Neural progenitor cell (in vitro differentiated cells): Measurements from ENCODE around the gene SEC14L1. TPM values are rescaled to one million over a fixed set of nuclear protein-coding genes. Genes with fewer than 3 reads are reported as not detected.

Experiments used
- DNase-seq: peaks from one replicate; pipeline ENCODE4 v3.0.0-alpha.2; 2016; ENCODE audit warnings: low spot score
- H2AFZ ChIP-seq: fragments of 200-600 bp; sonication (generic); replicated peaks from 2 replicates; pipeline ENCODE4 v1.6.1; 2016; ENCODE audit warnings: antibody characterized with exemption
- H3F3A ChIP-seq: fragments of 200-600 bp; sonication (generic); 2 replicates; pipeline ENCODE4 v1.6.1; 2016; ENCODE audit warnings: antibody characterized with exemption, low read depth
- H3K27ac ChIP-seq: fragments of 200-600 bp; sonication (generic); 2 replicates; pipeline ENCODE4 v1.5.1; 2016; ENCODE audit warnings: mild to moderate bottlenecking
- H3K27me3 ChIP-seq: fragments of 200-600 bp; sonication (generic); 2 replicates; pipeline ENCODE4 v1.6.1; 2016; ENCODE audit warnings: mild to moderate bottlenecking, moderate library complexity
- H3K36me3 ChIP-seq: fragments of 200-600 bp; sonication (generic); 2 replicates; pipeline ENCODE4 v1.5.1; 2016
- H3K4me1 ChIP-seq: fragments of 200-600 bp; sonication (generic); 2 replicates; pipeline ENCODE4 v1.6.1; 2016; ENCODE audit warnings: mixed run types
- H3K4me2 ChIP-seq: fragments of 200-600 bp; sonication (generic); 2 replicates; pipeline ENCODE4 v1.6.1; 2016
- H3K4me3 ChIP-seq: fragments of 200-600 bp; sonication (generic); 2 replicates; pipeline ENCODE4 v1.5.1; 2016
- H3K79me2 ChIP-seq: fragments of 200-600 bp; sonication (generic); 2 replicates; pipeline ENCODE4 v1.6.1; 2016; ENCODE audit warnings: low read depth
- H3K9ac ChIP-seq: fragments of 200-600 bp; sonication (generic); 2 replicates; pipeline ENCODE4 v1.6.1; 2016
- H3K9me3 ChIP-seq: fragments of 200-600 bp; sonication (generic); 2 replicates; pipeline ENCODE4 v1.5.1; 2016; ENCODE audit warnings: low read depth
- H4K20me1 ChIP-seq: fragments of 200-600 bp; sonication (generic); 2 replicates; pipeline ENCODE4 v1.6.1; 2016; ENCODE audit warnings: low read depth
- H3K27ac Mint-ChIP-seq: 3 replicates; pipeline ENCODE4 v1.8.0; 2021; ENCODE audit warnings: mixed read lengths
- H3K27me3 Mint-ChIP-seq: 2 replicates; pipeline ENCODE4 v1.8.0; 2022; ENCODE audit warnings: low read depth, mild to moderate bottlenecking, inconsistent platforms, moderate library complexity, mixed read lengths; ENCODE audit not compliant: insufficient read depth
- H3K36me3 Mint-ChIP-seq: 3 replicates; pipeline ENCODE4 v1.8.0; 2021; ENCODE audit warnings: mixed read lengths
- H3K4me1 Mint-ChIP-seq: 3 replicates; pipeline ENCODE4 v1.8.0; 2021; ENCODE audit warnings: mixed read lengths
- H3K4me3 Mint-ChIP-seq: 3 replicates; pipeline ENCODE4 v1.8.0; 2021; ENCODE audit warnings: mild to moderate bottlenecking, moderate library complexity, mixed read lengths
- H3K9me3 Mint-ChIP-seq: 3 replicates; pipeline ENCODE4 v1.8.0; 2020; ENCODE audit warnings: mixed read lengths
- EZH2 ChIP-seq: fragments of 200-600 bp; sonication (generic); IDR thresholded peaks from 2 replicates; pipeline ENCODE4 v1.6.1; 2017; ENCODE audit warnings: antibody characterized with exemption, mild to moderate bottlenecking, moderate library complexity
- EZH2phosphoT487 ChIP-seq: fragments of 200-600 bp; sonication (generic); IDR thresholded peaks from 2 replicates; pipeline ENCODE4 v1.6.1; 2017; ENCODE audit warnings: antibody characterized with exemption
- total RNA-seq: library from RNA; depleted of rRNA; stranded (reverse); fragments of >200 nt; gene quantifications from 2 replicates; pipeline ENCODE4 v1.2.3, GENCODE V29; 2015; ENCODE audit warnings: low replicate concordance
- TF ChIP-seq, protein P1 (sequence below): fragments of 200-600 bp; sonication (generic); IDR thresholded peaks from 2 replicates; pipeline ENCODE4 v1.5.1; 2017; ENCODE audit warnings: antibody characterized with exemption, mild to moderate bottlenecking

The SEC14L1 gene
- total RNA-seq, 1 donor from 2014 or later: 75.0 TPM

DNA sequence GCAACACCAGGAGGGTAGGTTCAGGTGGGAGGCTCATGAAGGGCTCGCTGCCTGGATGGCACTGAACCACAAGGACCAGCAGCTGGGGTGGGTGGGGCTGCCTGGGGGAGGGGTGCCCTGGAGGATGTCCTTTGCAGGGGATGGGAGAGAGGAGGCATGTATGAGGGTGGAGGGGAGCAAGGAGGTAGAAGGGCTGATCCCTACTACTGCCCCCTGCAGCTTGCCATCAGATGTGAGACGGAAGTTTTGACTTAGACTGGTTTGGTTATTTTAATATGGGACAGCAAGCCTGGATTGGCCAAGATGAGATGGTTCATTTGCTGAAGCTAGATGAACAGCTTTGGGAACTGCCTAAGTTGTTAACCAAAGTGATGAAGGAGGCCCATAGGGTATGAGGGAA, 115.9 kb downstream of the SEC14L1 start:
- no peak for DNase-seq
- Histone ChIP-seq H3K4me2 (no peak overlapping the region), H3F3A (no peaks in the 10 kb centered on the region), H3K9ac (no peak overlapping the region), H2AFZ (no peak overlapping the region), H3K9me3 (no peaks in the 10 kb centered on the region), H4K20me1 (no peaks in the 10 kb centered on the region), H3K79me2 (no peaks in the 10 kb centered on the region), H3K27ac (no peak overlapping the region), H3K4me1 (peaks cover 13% of the 10 kb centered on the region), H3K27me3 (no peaks in the 10 kb centered on the region), H3K36me3 (no peaks in the 10 kb centered on the region), H3K4me3 (no peak overlapping the region)
- Mint-ChIP-seq H3K4me1 (peaks cover 16% of the 10 kb centered on the region), H3K27ac (no peak overlapping the region), H3K4me3 (no peak overlapping the region), H3K9me3 (no peaks in the 10 kb centered on the region), H3K36me3 (no peaks in the 10 kb centered on the region), H3K27me3 (peaks cover 5% of the 10 kb centered on the region)
- TF ChIP-seq EZH2phosphoT487: no peak
- TF ChIP-seq EZH2: no peak

DNA sequence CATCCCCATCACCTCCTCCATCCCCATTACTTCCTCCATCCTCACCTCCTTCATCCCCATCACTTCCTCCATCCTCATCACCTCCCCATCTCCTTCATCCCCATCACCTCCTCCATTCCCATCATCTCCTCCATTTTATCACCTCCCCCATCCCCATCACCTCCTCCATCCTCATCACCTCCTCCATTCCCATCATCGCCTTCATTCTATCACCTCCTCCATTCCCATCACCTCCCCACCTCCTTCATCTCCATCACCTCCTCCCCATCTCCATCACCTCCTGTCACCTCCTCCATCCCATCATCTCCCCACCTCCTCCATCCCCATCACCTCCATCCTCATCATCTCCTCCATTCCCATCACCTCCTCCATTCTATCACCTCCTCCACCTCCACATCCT, 116.4 kb downstream of the SEC14L1 start:
- no peak overlapping the region for H3K4me3 ChIP-seq
- H3K27ac ChIP-seq: no peak overlapping the region
- peaks cover 13% of the 10 kb centered on the region for H3K4me1 ChIP-seq
- H3K9me3 ChIP-seq: no peaks in the 10 kb centered on the region
- no peak for DNase-seq
- H3K9me3 Mint-ChIP-seq: no peaks in the 10 kb centered on the region
- H3K27me3 Mint-ChIP-seq: peaks cover 5% of the 10 kb centered on the region
- no peaks in the 10 kb centered on the region for H3K27me3 ChIP-seq
- H3K27ac Mint-ChIP-seq: no peak overlapping the region
- H4K20me1 ChIP-seq: no peaks in the 10 kb centered on the region
- H3K9ac ChIP-seq: no peak overlapping the region
- H3K4me3 Mint-ChIP-seq: no peak overlapping the region
- no peak for TF ChIP-seq EZH2phosphoT487
- TF ChIP-seq, protein P1, sequence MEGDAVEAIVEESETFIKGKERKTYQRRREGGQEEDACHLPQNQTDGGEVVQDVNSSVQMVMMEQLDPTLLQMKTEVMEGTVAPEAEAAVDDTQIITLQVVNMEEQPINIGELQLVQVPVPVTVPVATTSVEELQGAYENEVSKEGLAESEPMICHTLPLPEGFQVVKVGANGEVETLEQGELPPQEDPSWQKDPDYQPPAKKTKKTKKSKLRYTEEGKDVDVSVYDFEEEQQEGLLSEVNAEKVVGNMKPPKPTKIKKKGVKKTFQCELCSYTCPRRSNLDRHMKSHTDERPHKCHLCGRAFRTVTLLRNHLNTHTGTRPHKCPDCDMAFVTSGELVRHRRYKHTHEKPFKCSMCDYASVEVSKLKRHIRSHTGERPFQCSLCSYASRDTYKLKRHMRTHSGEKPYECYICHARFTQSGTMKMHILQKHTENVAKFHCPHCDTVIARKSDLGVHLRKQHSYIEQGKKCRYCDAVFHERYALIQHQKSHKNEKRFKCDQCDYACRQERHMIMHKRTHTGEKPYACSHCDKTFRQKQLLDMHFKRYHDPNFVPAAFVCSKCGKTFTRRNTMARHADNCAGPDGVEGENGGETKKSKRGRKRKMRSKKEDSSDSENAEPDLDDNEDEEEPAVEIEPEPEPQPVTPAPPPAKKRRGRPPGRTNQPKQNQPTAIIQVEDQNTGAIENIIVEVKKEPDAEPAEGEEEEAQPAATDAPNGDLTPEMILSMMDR: no peak
- no peak for TF ChIP-seq EZH2
- no peak overlapping the region for H3K4me2 ChIP-seq
- H3K79me2 ChIP-seq: no peaks in the 10 kb centered on the region
- no peaks in the 10 kb centered on the region for H3K36me3 Mint-ChIP-seq
- H3K4me1 Mint-ChIP-seq: peaks cover 16% of the 10 kb centered on the region
- H3F3A ChIP-seq: no peaks in the 10 kb centered on the region
- H3K36me3 ChIP-seq: no peaks in the 10 kb centered on the region
- no peak overlapping the region for H2AFZ ChIP-seq

DNA sequence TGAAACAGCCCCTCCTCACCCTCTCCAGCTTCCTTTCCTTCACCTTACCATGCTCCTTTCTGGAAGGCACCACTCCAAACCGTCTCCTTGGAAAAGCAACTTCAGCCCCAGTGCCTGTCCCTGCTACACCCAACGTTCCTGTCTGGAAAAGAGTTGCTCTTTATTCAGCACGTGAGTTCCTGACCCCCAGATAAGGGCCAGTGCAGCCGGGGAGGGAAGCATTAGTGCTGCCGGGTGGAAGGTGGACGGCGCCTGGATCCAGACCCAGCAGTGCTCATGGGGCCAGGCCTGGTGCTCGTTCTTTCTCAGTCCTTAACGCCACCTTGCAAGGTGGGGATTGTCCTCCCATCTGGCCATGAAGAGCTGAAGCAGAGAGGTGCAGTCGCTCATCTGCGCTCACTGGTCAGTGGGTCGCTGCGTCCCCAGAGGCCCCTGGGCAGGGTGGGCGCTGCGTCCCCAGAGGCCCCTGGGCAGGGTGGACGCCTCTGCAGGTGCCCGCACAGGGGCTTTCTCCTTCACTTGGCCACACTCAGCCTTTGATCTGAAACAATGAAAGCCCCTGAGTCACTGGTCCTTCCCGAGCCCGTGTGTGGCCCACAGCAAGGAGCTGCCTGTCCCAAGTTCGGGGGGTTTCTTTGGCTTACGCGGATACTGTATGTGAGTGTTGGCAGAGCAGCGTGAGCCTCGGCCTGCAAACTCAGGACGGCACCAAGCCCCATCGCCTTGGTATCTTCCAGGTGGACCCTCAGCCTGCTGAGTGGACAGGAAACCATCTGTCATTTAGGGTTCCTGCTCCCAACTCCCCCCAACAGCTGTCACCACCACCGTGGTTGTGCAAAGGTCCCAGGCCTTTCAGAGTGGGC, 117.1 kb downstream of the SEC14L1 start:
- DNase-seq: no peak

More for the DNA sequence above, 117.1 kb downstream of the SEC14L1 start:
- TF ChIP-seq, protein P1: no peak
- TF ChIP-seq EZH2 (no peak), EZH2phosphoT487 (no peak)
- Mint-ChIP-seq H3K27me3 (peaks cover 5% of the 10 kb centered on the region), H3K27ac (no peak overlapping the region), H3K9me3 (no peaks in the 10 kb centered on the region), H3K4me1 (peaks cover 18% of the 10 kb centered on the region), H3K4me3 (no peak overlapping the region), H3K36me3 (no peaks in the 10 kb centered on the region)
- no peaks in the 10 kb centered on the region for H3K27me3 ChIP-seq
- no peak overlapping the region for H2AFZ ChIP-seq
- peaks cover 13% of the 10 kb centered on the region for H3K4me1 ChIP-seq
- H3F3A ChIP-seq: no peaks in the 10 kb centered on the region
- H3K9me3 ChIP-seq: no peaks in the 10 kb centered on the region
- no peaks in the 10 kb centered on the region for H3K36me3 ChIP-seq
- no peak overlapping the region for H3K4me2 ChIP-seq
- H3K79me2 ChIP-seq: no peaks in the 10 kb centered on the region
- no peak overlapping the region for H3K27ac ChIP-seq
- H3K9ac ChIP-seq: no peak overlapping the region
- H4K20me1 ChIP-seq: no peaks in the 10 kb centered on the region
- H3K4me3 ChIP-seq: no peak overlapping the region
